ENCODE data around the gene DEGS2.

GRCh38 chr14:100121643-100122480, 37.6 kb downstream of the DEGS2 start:
- TF ChIP-seq CTCF (conservative IDR thresholded peaks at IDR 0.05) = no peak
- TF ChIP-seq ZFX (IDR thresholded peaks at IDR 0.05) = no peak
